NCI-H526 (cell line): ENCODE measurements around the gene CCDC158.
"Not testable (repeated sequence)": the region's sequence is repeated elsewhere in the genome, so short reads cannot be mapped to it uniquely, and the experiment has no call there.

ENCODE experiments used
- DNase-seq, 2 experiments: peaks; one replicate each; lab custom pipeline; 2025; lab: John Stamatoyannopoulos, UW

Gene CCDC158

DNA sequence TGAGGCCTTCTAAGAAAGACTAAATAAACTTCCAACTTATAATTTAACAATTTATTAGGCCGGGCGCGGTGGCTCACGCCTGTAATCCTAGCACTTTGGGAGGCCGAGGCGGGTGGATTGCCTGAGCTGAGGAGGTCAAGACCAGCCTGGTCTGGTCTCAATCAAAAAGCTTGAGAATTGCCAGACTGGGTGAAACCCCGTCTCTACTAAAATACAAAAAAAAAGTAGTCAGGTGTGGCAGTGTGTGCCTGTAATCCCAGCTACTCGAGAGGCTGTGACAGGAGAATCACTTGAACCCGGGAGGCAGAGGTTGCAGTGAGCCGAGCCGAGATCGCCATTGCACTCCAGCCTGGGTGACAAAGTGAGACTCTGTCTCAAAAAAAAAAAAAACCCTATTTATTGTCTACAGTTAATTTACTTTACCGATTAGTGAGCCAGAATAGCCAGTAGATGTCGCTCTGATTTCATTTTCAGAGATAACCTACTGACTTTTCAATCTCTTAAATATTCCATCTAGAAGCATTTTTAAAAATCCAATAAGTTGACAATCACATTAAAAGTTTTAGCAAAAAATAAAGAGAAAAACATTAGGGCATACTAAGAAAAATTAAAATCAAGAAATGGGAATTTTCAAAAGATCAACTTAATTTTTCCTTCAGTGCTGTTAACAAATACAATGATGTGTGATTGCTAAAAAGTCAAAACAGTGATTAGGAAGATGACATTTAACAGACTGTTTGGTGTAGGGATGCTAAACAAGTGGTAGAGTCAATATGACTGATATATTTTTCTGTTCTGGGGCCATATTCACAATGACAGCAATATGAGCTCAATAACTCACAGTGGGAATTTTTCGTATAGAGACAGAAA lies 9.8 kb upstream of the CCDC158 start:
- DNase-seq = peak; percentile 8 to 58

- no peak for DNase-seq
Measured at GRCh38 chr4:76429636-76430035, 8.7 kb upstream of the CCDC158 start.

- no peak for DNase-seq
Measured at GRCh38 chr4:76426272-76426671, 5.3 kb upstream of the CCDC158 start.

- not testable (repeated sequence) for DNase-seq
Measured at GRCh38 chr4:76423159-76423558, 2.2 kb upstream of the CCDC158 start.

DNA sequence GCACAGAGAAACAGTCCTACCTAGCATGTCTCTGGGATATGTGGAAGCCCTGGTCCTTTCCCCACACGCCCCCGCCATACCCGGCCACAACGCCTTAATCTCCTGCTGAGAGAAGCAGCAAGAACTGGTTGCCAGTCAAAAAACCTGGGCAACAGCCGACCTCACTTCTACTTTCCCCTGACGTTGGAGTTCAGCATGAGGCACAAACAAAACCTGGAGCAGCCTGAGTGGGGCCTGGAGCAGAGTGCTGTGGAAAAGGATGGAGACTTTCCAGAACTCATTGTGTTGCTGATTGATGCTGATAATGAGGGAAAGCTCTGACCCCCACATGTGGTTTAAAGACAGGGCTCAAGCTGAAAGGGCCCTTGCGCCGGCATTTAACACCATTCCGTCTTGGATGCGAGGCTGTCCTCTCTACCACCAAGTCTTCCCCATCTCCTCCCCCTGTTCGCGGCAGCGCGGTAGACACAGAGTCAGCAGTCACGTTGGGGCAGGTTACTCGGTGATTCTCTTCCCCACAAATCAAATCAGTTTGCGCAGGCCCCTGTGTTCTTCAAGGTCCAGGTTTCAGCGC lies 666 bp downstream of the CCDC158 start:
- peak; percentile 10 to 59 for DNase-seq

- DNase-seq = no peak
Measured at GRCh38 chr4:76410636-76411035, 10.3 kb downstream of the CCDC158 start.

GRCh38 chr4:76407440-76408119 lies 13.4 kb downstream of the CCDC158 start:
- no peak for DNase-seq

DNA sequence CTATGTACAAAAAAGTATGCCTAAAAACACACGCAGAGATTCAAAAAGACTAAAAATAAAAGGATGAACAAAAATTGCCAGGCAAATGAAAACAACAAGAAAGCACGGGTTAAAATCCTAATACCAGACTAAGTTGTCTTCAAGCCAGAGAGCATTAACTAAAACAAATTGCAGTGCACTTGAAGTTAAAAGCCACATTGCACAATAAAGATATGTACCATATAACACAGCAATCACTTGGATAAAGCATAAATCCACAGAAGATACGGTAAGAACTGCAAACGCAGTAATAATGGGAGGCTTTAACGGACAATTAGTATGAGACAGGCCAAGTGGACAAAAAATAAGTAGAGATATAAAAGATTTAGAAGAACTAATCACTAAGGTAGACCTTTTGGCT lies 14.9 kb downstream of the CCDC158 start:
- no peak for DNase-seq

DNA sequence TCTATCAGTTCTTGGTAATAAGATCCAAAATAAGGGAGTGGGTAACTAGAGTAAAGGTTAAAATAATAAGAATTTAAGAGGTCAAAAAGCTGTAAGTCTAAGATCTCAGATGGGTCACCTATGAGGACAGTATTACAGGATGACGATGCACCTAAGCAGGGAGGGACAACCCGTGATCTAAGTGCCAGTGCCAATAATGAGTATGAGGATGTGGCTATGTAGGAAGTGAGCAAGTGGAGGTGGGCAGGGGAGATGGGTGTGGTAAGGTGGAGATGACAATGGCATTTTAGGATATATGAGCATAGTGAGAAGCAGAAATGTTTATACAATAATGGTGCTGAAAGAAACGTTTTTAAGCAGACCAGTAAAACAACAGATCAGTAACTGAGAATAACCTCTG lies 19.3 kb downstream of the CCDC158 start:
- no peak for DNase-seq

GRCh38 chr4:76388160-76388908 lies 32.6 kb downstream of the CCDC158 start:
- no peak for DNase-seq

DNA sequence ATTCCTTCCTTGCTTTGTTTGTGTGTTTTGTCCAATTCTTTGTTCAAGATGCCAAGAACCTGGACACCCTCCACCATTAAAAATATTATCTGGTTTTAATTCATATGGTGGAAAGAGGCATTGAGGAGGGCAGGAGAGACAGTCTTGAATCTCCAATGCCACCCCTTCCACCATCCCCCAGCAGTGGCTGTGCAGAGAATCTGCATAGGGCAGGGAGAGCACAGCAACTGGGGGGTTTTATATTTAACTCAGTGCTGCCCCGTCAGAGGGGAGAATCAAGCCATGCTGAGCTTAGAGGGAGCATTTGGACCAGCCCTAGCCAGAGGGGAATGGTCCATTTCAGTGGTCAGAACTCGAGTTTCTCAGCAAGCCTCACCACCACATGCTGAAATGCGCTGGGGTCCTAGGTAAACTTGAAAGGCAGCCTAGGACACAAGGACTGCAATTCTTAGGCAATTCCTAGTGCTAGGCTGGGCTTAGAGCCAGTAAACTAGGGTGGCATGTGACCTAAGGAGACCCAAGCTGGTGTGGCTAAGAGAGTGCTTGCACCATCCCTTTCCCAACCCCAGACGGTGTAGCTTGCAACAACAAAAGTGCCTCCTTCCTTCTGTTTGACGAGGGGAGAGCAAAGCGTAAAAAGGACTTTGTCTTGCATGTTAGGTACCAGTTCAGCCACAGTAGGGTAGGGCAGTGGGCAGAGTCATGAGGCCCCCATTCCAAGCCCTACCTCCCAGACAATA lies 34.2 kb downstream of the CCDC158 start:
- DNase-seq = no peak

DNA sequence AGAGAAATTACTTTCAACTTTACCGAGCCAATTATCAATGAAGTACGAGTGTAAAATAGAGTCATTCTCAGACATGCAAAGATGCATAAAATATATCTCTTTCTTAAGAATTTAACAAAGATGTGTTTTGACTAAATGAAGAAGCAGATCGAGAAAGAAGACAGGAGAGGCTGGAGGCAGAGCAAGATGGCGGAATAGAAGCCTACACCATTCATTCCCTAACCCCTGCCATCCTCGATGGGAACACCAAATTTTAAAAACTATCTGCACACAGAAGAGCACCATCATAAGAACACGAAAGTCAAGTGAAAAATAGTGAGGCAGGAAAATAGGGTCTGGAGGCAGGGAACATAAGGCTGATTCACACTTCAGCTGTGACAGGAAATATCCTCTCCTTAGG lies 35.0 kb downstream of the CCDC158 start:
- no peak for DNase-seq

DNA sequence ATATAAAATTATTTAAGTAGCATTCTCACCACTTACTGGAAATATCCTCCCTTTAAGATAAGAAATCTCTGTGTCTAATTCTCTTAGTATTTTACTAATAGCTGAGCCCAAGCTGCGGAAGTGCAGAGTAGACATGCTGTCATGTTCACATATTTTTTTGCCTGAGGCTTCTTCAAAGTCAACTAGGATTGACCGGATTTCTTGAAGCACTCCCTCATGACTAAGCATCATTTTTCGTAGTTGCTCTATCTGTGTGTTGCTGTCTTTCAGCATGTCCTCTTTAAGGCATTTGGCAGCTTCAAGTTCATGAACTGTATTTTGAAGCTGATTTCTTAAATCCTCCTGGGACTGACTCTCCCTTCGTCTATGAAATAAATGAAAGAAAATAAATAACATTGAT lies 36.9 kb downstream of the CCDC158 start:
- DNase-seq = no peak

- DNase-seq = no peak
Measured at GRCh38 chr4:76383001-76383400, 37.9 kb downstream of the CCDC158 start.

DNA sequence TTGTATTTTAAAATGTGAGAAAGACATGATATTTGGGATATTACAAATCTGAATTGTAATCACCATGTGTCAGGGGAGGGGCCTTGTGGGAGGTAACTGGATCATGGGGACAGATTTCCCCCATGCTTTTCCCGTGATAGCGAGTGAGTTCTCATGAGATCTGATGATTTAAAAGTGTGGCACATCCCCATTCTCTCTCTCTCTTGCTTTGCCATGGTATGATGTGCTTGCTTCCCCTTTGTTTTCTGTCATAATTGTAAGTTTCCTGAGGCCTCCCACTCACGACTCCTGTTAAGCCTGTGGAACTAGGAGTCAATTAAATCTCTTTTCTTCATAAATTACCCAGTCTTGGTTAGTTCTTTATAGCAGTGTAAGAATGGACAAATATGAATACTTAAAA lies 39.0 kb downstream of the CCDC158 start:
- no peak for DNase-seq

DNA sequence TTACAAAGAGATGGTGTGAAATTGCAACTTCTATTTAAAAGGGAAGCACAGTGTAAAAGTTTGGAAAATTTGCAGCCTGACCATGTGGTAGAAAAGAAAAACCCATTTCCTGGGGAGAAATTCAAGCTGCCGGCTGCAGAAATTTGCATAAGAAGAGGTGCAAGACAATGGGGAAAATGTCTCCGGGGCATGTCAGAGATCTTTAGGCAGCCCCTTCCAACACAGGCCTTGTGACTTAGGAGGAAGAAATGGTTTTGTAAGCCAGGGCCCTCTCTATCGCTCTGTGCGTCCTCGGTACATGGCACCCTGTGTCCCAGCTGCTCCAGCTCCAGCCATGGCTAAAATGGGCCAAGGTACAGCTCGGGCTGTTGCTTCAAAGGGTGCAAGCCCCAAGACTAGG lies 40.4 kb downstream of the CCDC158 start:
- no peak for DNase-seq

DNA sequence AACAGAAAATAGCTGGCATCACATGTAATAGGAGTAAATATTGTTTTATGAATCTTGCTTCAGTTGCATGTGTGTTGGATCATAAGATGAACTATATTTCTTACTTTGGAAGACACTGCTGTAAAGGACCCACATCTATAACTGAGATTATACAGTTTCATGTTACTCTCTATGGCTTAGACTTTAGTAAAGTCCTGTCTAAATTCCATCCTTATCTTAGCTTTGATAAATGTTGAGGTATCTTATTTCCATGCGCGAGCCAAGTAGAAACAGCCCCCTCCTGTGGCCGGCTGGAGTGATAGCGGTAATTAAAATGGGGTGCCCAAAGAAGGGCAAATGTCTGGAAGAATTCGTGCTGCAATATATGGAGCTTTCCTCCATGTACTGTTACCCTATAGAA lies 43.0 kb downstream of the CCDC158 start:
- DNase-seq = peak; percentile 3 to 25

DNA sequence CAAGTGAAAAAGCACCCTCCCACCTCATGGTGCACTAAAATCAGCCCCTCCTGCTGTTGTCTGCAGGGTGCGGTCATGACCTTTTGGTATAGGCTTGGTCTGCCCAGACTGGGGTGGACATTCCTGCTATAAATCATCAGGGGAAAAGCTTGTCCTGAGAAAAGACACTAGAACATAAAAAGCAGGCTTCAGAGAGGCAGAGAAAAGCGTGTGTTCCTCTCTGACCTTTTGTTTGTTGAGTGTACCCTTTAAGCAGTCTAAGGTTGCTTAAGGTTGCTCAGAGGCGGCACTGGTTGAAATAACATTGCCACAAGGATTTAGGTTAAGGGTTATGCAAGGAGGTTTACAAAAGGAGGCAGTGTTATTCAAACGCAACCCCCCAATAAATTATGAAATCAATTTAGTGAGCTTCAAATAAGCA lies 43.5 kb downstream of the CCDC158 start:
- DNase-seq = no peak

- peak in 1 of 2 experiments; percentile 9 for DNase-seq
Measured at GRCh38 chr4:76376534-76376933, 44.4 kb downstream of the CCDC158 start.

DNA sequence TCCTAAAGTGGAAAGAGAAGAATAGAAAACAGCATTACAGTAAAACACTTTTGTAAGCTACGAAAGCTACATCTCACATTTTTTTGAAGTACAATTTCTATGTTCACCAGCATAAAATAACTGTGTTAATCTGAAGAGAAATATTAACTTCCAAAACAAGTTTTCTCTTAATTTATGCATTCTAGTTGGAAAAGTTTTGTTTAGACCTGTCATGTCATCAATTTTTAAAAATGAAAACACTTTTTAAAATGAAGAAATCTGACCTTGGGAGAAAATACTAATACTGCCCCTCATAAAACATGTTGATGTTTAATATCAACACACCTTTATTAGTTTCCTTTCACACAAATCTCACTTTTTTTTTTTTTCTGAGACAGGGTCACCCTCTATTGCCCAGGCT lies 45.2 kb downstream of the CCDC158 start:
- no peak for DNase-seq

- no peak for DNase-seq
Measured at GRCh38 chr4:76374798-76375197, 46.1 kb downstream of the CCDC158 start.
